ENCODE data around the gene BUB1.

DNA sequence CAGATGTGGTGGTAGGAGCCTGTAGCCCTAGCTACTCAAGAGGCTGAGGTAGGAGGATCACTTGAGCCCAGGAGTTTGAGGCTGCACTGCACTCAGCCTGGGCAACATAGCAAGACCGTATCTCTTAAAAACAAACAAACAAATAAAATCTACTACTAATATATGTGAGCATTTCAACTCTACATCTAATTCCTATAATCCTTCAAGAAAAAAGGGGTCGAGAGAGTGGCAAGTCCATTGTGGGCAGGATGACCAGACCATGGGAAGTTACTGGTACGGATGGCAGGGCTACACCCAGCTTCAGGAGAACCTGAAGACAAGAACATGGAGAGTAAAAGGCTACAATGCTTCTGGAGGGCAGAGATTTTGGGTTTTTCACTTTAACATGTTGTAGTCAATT is 24.0 kb downstream of the BUB1 start:
- no peak for TF ChIP-seq POLR2AphosphoS5 (IDR thresholded peaks at IDR 0.05)
- TF ChIP-seq POLR2A (IDR thresholded peaks at IDR 0.05): no peak
